MCF 10A (cell line): ENCODE results near the gene TRIM65. TPM values are rescaled to one million over a fixed set of nuclear protein-coding genes. Genes with fewer than 3 reads are reported as not detected.

ENCODE experiments used
- BruUV-seq: library from RNA; stranded (reverse); fragments of 400-500 nt; replicated peaks from 2 replicates; lab custom pipeline; 2021; lab: Mats Ljungman, UMichigan
- CTCF ChIA-PET: fragments of 300-600 bp; sonication (Branson Sonifier 250); formaldehyde crosslinking; extraction: SDS; loops from one replicate; lab custom pipeline; 2021; ENCODE audit warnings: antibody characterized with exemption, inconsistent platforms; lab: Yijun Ruan, JAX
- POLR2A ChIA-PET: fragments of 300-600, 350-650 bp; sonication (Branson Sonifier 250); formaldehyde crosslinking; extraction: SDS; loops from one replicate; lab custom pipeline; 2020; ENCODE audit warnings: antibody characterized with exemption, inconsistent platforms; lab: Yijun Ruan, JAX
- DNase-seq: peaks from one replicate; pipeline ENCODE4 v3.0.0-alpha.2; 2018; ENCODE audit not compliant: unreplicated experiment
- H3K27ac Mint-ChIP-seq: one replicate; pipeline ENCODE4 v1.8.0; 2022; ENCODE audit warnings: mild to moderate bottlenecking, low read depth, mixed read lengths; ENCODE audit not compliant: unreplicated experiment
- H3K27me3 Mint-ChIP-seq: one replicate; pipeline ENCODE4 v1.8.0; 2022; ENCODE audit warnings: mixed read lengths; ENCODE audit not compliant: insufficient read depth, unreplicated experiment
- H3K36me3 Mint-ChIP-seq: one replicate; pipeline ENCODE4 v1.8.0; 2022; ENCODE audit warnings: mild to moderate bottlenecking, moderate library complexity, mixed read lengths; ENCODE audit not compliant: insufficient read depth, unreplicated experiment
- H3K4me1 Mint-ChIP-seq: one replicate; pipeline ENCODE4 v1.8.0; 2022; ENCODE audit warnings: mixed read lengths; ENCODE audit not compliant: insufficient read depth, unreplicated experiment
- H3K4me3 Mint-ChIP-seq: one replicate; pipeline ENCODE4 v1.8.0; 2022; ENCODE audit warnings: mild to moderate bottlenecking, moderate library complexity, mixed read lengths; ENCODE audit not compliant: unreplicated experiment
- H3K9me3 Mint-ChIP-seq: one replicate; pipeline ENCODE4 v1.8.0; 2022; ENCODE audit warnings: mixed read lengths; ENCODE audit not compliant: unreplicated experiment
- intact Hi-C: fragments of 100-400 bp; cut with micrococcal nuclease; formaldehyde crosslinking; loops from 2 replicates; pipeline ENCODE4 v1.14.1; 2022
- total RNA-seq: library from RNA; stranded (reverse); gene quantifications from 2 replicates; pipeline ENCODE4 v1.2.3, GENCODE V29; 2022
- TF ChIP-seq, protein P1 (sequence below): fragments of 200-600 bp; IDR thresholded peaks from one replicate; pipeline ENCODE4 v1.8.0; 2022; ENCODE audit warnings: antibody characterized with exemption, mild to moderate bottlenecking; ENCODE audit not compliant: unreplicated experiment

The TRIM65 gene
- total RNA-seq, 1 experiment from 2014 or later: 15.9 TPM

DNA sequence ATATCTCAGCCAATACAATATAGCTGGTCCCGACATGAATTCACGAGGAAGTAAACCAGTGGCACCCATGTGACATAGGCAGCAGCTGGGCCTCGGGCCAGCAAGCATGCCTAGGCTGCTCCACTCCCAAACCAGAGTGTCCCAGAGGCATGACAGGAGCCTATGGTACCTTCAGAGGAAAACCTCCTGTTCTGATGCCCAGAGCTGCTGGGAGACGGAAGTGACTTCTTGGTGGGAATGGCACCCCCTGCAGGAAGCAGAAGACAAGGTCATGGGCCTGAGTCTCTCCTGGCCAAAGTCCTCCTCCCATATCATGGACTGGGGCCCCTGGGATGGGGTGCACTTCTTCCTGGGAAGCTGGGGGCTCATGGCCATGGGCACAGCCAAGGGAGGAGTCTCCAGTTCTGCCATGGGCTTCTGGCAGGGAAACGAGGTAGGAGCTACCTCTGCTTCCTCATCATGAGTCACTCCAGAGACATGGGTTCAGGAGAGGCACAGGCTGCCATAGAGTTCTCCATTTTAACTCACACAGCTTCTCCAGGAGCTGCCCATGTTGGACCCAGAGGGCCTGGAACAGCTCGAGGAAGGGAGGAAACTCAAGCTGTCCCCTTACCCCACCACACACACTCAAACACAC lies 30.7 kb upstream of the TRIM65 start:
- no TSS peak for BruUV-seq
- intact Hi-C loops: no loop called here
- TF ChIP-seq, protein P1, sequence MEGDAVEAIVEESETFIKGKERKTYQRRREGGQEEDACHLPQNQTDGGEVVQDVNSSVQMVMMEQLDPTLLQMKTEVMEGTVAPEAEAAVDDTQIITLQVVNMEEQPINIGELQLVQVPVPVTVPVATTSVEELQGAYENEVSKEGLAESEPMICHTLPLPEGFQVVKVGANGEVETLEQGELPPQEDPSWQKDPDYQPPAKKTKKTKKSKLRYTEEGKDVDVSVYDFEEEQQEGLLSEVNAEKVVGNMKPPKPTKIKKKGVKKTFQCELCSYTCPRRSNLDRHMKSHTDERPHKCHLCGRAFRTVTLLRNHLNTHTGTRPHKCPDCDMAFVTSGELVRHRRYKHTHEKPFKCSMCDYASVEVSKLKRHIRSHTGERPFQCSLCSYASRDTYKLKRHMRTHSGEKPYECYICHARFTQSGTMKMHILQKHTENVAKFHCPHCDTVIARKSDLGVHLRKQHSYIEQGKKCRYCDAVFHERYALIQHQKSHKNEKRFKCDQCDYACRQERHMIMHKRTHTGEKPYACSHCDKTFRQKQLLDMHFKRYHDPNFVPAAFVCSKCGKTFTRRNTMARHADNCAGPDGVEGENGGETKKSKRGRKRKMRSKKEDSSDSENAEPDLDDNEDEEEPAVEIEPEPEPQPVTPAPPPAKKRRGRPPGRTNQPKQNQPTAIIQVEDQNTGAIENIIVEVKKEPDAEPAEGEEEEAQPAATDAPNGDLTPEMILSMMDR: peak; percentile 43
- Mint-ChIP-seq H3K4me3 (no peak overlapping the region), H3K4me1 (no peaks in the 10 kb centered on the region), H3K36me3 (no peaks in the 10 kb centered on the region), H3K27me3 (no peaks in the 10 kb centered on the region), H3K9me3 (no peaks in the 10 kb centered on the region), H3K27ac (no peak overlapping the region)
- peak; percentile 52 for DNase-seq
- POLR2A ChIA-PET: interaction anchor here (0.6 to 1.7 kb wide), 3 partner anchors 18 to 347 kb away, joined by 4 to 6 read pairs (median 5); partner anchors contain the start of gene MRPL38
- CTCF ChIA-PET: interaction anchor here (0.6 to 0.8 kb wide), 4 partner anchors 44 to 87 kb away, joined by 3 to 4 read pairs (median 4); no protein-coding TSS in a partner anchor

DNA sequence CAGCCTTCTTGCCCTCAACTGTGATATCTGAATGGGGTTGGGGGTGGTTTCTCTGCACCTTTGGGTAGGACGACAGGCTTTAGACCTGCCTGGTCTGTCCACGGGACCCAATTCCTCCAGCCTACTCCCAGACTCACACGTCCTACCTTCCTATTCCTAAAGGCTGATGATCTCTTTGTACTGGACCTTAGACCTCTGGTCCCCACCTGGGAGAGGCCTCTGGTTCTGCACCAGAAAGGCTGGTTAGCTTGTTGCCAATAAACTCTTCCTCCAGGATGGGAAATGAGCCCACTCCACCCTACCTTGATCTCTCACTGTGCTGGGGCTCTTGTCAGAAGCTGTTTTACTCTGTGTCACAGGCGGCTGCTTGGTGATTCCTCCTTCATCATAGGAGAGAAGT lies 29.7 kb upstream of the TRIM65 start:
- Mint-ChIP-seq H3K27me3 (no peaks in the 10 kb centered on the region), H3K9me3 (no peaks in the 10 kb centered on the region), H3K36me3 (no peaks in the 10 kb centered on the region), H3K27ac (no peak overlapping the region), H3K4me1 (no peaks in the 10 kb centered on the region), H3K4me3 (no peak overlapping the region)
- POLR2A ChIA-PET: interaction anchor here (1.4 to 1.7 kb wide), 2 partner anchors 14 to 17 kb away, joined by 4 to 5 read pairs; partner anchors contain the start of gene FBF1
- intact Hi-C loops: no loop called here
- CTCF ChIA-PET: interaction anchor here (0.7 kb wide), 2 partner anchors 353 to 456 kb away, joined by 3 read pairs; no protein-coding TSS in a partner anchor
- TF ChIP-seq, protein P1: no peak
- BruUV-seq: no TSS peak
- no peak for DNase-seq

DNA sequence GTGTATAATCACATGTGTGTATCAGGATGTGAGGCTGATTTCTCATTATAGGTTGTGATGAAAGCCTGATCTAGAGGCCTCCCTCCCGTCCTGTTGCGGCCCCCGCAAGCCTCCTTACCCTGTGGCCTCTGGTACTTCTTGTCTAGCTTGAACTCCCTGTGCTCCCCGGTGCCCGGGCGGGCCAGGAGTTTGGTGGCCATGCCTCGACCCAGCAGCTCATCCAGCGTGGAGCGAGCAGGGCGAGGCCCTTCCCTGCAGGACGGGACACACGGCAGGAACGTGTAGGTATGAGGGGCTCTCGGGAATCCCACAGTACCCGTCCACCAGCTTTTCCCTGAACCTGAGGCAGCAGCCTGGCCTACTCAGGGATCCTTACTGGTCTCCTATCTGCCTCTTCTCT lies 29.2 kb upstream of the TRIM65 start:
- Mint-ChIP-seq H3K9me3 (no peaks in the 10 kb centered on the region), H3K27me3 (no peaks in the 10 kb centered on the region), H3K4me3 (no peak overlapping the region), H3K27ac (no peak overlapping the region), H3K4me1 (no peaks in the 10 kb centered on the region), H3K36me3 (peaks cover 4% of the 10 kb centered on the region)
- no peak for DNase-seq
- no TSS peak for BruUV-seq
- CTCF ChIA-PET: interaction anchor here (0.7 kb wide), 2 partner anchors 246 to 457 kb away, joined by 3 read pairs; no protein-coding TSS in a partner anchor
- POLR2A ChIA-PET: interaction anchor here (1.4 kb wide), 1 partner anchor 15 kb away, joined by 4 read pairs; the partner anchor contains the start of gene FBF1
- intact Hi-C loops: no loop called here
- TF ChIP-seq, protein P1: no peak

DNA sequence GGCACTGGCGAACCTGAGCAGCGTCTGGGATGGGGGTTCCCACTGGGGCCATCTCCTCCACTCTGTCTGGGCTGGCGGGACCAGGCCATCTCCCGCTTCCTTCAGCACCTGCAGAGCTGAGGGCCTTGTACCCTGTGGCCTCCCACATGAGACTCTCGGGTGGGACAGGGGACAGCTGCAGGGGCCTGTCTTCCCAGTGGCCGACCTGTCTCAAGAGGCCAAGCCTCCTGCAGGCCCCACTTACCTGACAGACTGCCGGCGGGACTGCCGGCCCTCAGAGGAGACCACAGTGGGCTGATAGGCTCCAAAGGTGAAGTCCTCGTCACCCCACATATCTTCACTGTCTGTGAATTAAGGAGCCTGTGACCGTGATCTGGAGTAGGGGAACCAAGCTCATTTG lies 28.4 kb upstream of the TRIM65 start:
- CTCF ChIA-PET: interaction anchor here (0.7 kb wide), 1 partner anchor 246 kb away, joined by 3 read pairs; no protein-coding TSS in a partner anchor
- TF ChIP-seq, protein P1: no peak
- Mint-ChIP-seq H3K27ac (no peak overlapping the region), H3K4me1 (no peaks in the 10 kb centered on the region), H3K27me3 (no peaks in the 10 kb centered on the region), H3K36me3 (peaks cover 5% of the 10 kb centered on the region), H3K9me3 (no peaks in the 10 kb centered on the region), H3K4me3 (no peak overlapping the region)
- intact Hi-C loops: no loop called here
- BruUV-seq: no TSS peak
- POLR2A ChIA-PET: no interaction called here
- DNase-seq: no peak
